Kidney (tissue), 14 donors: ENCODE measurements around the gene WWOX. TPM values are rescaled to one million over a fixed set of nuclear protein-coding genes. Genes with fewer than 3 reads are reported as not detected.
A peak's percentile ranks its signal among the peaks of the same experiment; 100 is the strongest.

ENCODE experiments used
- DNase-seq, 5 donors: peaks; one replicate each; pipeline ENCODE4 v3.0.0-alpha.2; 2013 to 2020
- FAIRE-seq: peaks from 2 replicates; lab custom pipeline; 2012; peaks lifted over from hg19 to GRCh38; lab: Jason Lieb, UNC
- H3K27ac ChIP-seq, 2 donors: one replicate each; pipeline ENCODE4 v1.7.0; 2013; ENCODE audit warnings: low read depth in 2 of 2, low read length in 2 of 2, inconsistent platforms in 1 of 2
- H3K27me3 ChIP-seq: one replicate; pipeline ENCODE4 v1.7.1; 2013; ENCODE audit warnings: low read length, inconsistent platforms; ENCODE audit not compliant: control insufficient read depth, insufficient read depth
- H3K36me3 ChIP-seq, 3 donors: one replicate each; pipeline versions ENCODE4 v1.7.0 to v1.7.1; 2013; ENCODE audit warnings: low read length in 3 of 3, control low read depth in 1 of 3, inconsistent platforms in 1 of 3; ENCODE audit not compliant: insufficient read depth in 3 of 3, control insufficient read depth in 2 of 3
- H3K4me1 ChIP-seq, 3 donors: one replicate each; pipeline versions ENCODE4 v1.7.0 to v1.7.1; 2013; ENCODE audit warnings: low read length in 3 of 3, inconsistent platforms in 1 of 3, low read depth in 1 of 3; ENCODE audit not compliant: control insufficient read depth in 2 of 3, insufficient read depth in 2 of 3
- H3K4me3 ChIP-seq, 3 donors: one replicate each; pipeline versions ENCODE4 v1.7.0 to v1.8.1; 2013; ENCODE audit warnings: low read length in 3 of 3, control low read depth in 1 of 3, inconsistent platforms in 1 of 3
- H3K9ac ChIP-seq, 3 donors: one replicate each; pipeline versions ENCODE4 v1.7.0 to v1.7.1; 2013; ENCODE audit warnings: low read length in 3 of 3, control low read depth in 1 of 3, inconsistent platforms in 1 of 3
- H3K9me3 ChIP-seq, 3 donors: one replicate each; pipeline versions ENCODE4 v1.7.0 to v1.7.1; 2013; ENCODE audit warnings: low read length in 3 of 3, control low read depth in 1 of 3, inconsistent platforms in 1 of 3; ENCODE audit not compliant: control insufficient read depth in 2 of 3, insufficient read depth in 1 of 3
- intact Hi-C: fragments of 100-400 bp; cut with DNase I; formaldehyde crosslinking; loops from one replicate; pipeline ENCODE4 v1.11.1; 2022
- polyA plus RNA-seq: library from polyadenylated mRNA; stranded (reverse); fragments of 350-450 nt; fragmentation: Illumina TruSeq; extraction: RNeasy Lipid Tissue Mini Kit (QIAGEN cat#74804); gene quantifications from one replicate; pipeline ENCODE4 v1.2.3, GENCODE V29; 2014; ENCODE audit warnings: low read depth, low replicate concordance; ENCODE audit not compliant: insufficient read depth
- total RNA-seq: library from RNA; stranded (reverse); fragmentation: NEBNext Ultra II Directional; extraction: Animal tissue kit (Norgen Biotek cat#: 25700); gene quantifications from one replicate; pipeline ENCODE4 v1.2.1, GENCODE V29; 2021
- TF ChIP-seq, protein P1 (sequence below): IDR thresholded peaks from 3 replicates; pipeline ENCODE4 v1.5.1; 2012; ENCODE audit warnings: mild to moderate bottlenecking, moderate library complexity, borderline replicate concordance; ENCODE audit not compliant: insufficient read depth; ENCODE audit errors: extremely low read depth
- donor health status: control.
- donor health status: control.
- donor health status: control.
- donor health status: control.
- donor health status: control.
- donor health status: DM: yes; HTN: yes; CAD: no.
- donor health status: Normal renal cell carcinoma (clear cell type).

WWOX gene
- total and polyA plus RNA-seq, 2 donors from 2014 or later = 22.5 to 30.3 TPM

DNA sequence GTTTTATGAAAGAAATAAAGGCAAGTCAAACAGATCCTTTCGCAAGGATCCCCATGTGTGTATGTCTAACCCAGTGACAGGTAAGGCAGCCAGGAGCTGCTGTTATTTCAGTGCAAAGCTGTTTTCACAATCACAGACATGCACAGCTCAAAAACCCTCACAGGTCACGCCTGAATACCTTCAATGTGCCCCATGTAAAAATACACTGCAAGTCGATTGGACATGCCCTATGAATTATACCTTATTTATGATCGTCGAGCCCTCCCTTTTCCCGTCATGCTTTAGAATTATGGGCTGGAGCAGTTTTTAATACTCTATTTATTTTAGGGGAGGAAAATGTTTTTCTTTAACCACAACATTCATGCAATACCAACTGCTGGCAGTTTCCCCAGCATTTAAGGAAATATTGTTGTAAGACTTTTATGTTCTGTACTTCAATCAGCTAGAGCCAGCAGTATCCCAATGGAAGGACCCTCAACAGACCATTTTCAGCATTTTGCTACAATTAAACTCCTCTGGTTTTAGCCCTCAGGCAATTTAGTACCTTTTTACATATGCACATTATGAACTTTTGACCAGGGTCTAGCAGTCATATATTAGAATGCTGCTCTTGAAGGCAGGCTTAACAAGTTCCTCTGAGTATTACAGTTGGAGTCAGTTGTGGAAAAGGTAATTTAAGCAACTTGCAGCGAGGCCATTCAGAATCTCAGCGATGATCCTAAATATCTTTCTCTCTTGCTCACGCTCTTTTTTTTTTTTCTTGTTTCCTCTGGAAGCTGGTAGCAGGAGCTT is 362.2 kb downstream of the WWOX start:
- Histone ChIP-seq H3K27ac (no peak overlapping the region), H3K9ac (no peak overlapping the region), H3K4me3 (peak overlapping the region in 2 of 3 donors; percentile 36 to 49), H3K27me3 (no peaks in the 10 kb centered on the region), H3K36me3 (no peaks in the 10 kb centered on the region), H3K4me1 (peaks cover 3 to 20% (median 11%) of the 10 kb centered on the region in 3 donors), H3K9me3 (no peaks in the 10 kb centered on the region)
- intact Hi-C loops = no loop called here
- FAIRE-seq (no peak), DNase-seq (peak in 4 of 5 donors; percentile 44 to 74 (median 57))
- TF ChIP-seq, protein P1, sequence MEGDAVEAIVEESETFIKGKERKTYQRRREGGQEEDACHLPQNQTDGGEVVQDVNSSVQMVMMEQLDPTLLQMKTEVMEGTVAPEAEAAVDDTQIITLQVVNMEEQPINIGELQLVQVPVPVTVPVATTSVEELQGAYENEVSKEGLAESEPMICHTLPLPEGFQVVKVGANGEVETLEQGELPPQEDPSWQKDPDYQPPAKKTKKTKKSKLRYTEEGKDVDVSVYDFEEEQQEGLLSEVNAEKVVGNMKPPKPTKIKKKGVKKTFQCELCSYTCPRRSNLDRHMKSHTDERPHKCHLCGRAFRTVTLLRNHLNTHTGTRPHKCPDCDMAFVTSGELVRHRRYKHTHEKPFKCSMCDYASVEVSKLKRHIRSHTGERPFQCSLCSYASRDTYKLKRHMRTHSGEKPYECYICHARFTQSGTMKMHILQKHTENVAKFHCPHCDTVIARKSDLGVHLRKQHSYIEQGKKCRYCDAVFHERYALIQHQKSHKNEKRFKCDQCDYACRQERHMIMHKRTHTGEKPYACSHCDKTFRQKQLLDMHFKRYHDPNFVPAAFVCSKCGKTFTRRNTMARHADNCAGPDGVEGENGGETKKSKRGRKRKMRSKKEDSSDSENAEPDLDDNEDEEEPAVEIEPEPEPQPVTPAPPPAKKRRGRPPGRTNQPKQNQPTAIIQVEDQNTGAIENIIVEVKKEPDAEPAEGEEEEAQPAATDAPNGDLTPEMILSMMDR = no peak

DNA sequence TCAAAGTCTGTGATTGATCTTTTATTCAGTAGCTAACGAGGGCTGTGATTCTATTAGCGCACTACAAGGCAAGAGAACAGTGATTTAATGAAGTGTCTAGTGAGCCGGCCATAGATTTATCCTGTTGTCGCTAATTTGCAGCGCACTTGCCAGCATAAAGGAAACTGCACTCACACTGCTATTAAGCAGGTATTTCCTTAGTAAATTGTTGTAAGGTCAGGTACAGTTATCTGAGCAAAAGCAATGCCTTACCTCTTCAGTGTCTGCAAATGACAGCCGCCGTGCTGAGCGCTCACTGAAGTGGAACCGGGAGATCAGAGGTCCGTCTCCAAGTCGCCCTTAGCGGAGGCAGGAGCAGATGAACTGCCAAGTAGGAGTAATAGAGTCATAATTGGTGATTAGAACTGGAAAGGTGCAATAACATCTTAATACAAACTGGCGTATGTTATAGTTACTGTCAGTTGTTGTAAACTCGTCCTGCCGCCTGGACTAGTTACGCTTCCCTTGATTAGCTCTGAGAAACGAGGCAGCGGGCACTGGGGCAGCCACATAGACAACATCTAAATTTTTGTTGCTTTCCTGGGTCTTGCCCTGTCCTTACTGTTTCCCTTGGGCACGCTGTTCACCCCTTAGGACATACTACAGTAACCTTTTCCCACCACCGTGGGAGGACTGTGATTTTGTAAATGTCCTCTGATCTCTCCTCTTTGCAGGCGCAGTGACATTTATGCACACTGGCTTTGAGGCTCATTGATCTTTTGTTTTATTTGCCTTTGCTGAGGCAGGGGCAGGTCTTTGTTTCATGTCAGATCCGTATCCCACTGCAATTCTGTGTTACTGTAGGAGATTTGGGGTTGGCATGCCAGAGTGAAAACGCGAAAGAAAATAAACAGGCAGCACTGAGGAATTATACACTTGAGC is 363.1 kb downstream of the WWOX start:
- TF ChIP-seq, protein P1 = no peak
- peak overlapping the region; percentile 28 to 49 (median 36) for H3K4me3 ChIP-seq
- no peak overlapping the region for H3K9ac ChIP-seq
- H3K36me3 ChIP-seq = no peaks in the 10 kb centered on the region
- DNase-seq (peak in 4 of 5 donors; percentile 57 to 68 (median 64)), FAIRE-seq (no peak)
- H3K27ac ChIP-seq = no peak overlapping the region
- H3K4me1 ChIP-seq = peaks cover 3 to 20% (median 11%) of the 10 kb centered on the region in 3 donors
- intact Hi-C loops = no loop called here
- H3K27me3 ChIP-seq = no peaks in the 10 kb centered on the region
- H3K9me3 ChIP-seq = no peaks in the 10 kb centered on the region

DNA sequence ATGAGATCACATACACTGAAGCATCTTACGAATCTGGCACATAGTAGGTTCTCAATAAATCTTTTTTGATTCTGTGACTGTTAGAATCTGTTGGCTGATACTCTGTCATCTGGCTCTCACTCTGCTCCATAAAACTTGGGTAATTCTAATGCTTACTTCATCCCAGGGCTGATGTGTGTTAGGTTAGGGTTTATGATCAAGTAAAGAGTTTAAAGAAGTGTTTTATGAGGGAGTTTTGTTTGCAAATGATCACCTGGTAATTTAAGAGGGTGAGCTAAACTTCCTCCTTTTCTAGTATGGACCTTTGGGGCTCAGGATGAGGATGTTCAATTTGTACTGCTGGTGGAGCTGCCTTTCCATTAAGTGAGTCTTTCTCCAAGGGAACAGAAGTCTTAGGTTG is 364.1 kb downstream of the WWOX start:
- TF ChIP-seq, protein P1 = no peak

More for the DNA sequence above, 364.1 kb downstream of the WWOX start:
- Histone ChIP-seq H3K36me3 (no peaks in the 10 kb centered on the region), H3K27me3 (no peaks in the 10 kb centered on the region), H3K9ac (no peak overlapping the region), H3K9me3 (no peaks in the 10 kb centered on the region), H3K27ac (no peak overlapping the region), H3K4me3 (no peak overlapping the region), H3K4me1 (peaks cover 3 to 20% (median 11%) of the 10 kb centered on the region in 3 donors)
- no peak for DNase-seq
- intact Hi-C loops = no loop called here
- FAIRE-seq = no peak
